HEK293T (cell line): ENCODE measurements around the gene CNTN6.

ENCODE experiments used
- ARNT ChIP-seq: fragments of 450-650 bp; IDR thresholded peaks from 2 replicates; pipeline ENCODE4 v1.6.1; 2017; ENCODE audit warnings: mild to moderate bottlenecking
- BHLHE40 ChIP-seq: fragments of 450-650 bp; IDR thresholded peaks from 2 replicates; pipeline ENCODE4 v1.6.1; 2016; ENCODE audit warnings: mild to moderate bottlenecking, moderate library complexity, borderline replicate concordance
- CTBP1 ChIP-seq: fragments of 450-650 bp; IDR thresholded peaks from 2 replicates; pipeline ENCODE4 v1.6.1; 2016; ENCODE audit warnings: borderline replicate concordance
- ELF4 ChIP-seq: fragments of 450-650 bp; IDR thresholded peaks from 2 replicates; pipeline ENCODE4 v1.6.1; 2017; ENCODE audit warnings: antibody characterized with exemption
- FOXA1 ChIP-seq: fragments of 450-650 bp; IDR thresholded peaks from 2 replicates; pipeline ENCODE4 v1.6.1; 2016; ENCODE audit warnings: mild to moderate bottlenecking
- FOXK2 ChIP-seq: fragments of 450-650 bp; IDR thresholded peaks from 2 replicates; pipeline ENCODE4 v1.6.1; 2016; ENCODE audit warnings: mild to moderate bottlenecking
- FOXM1 ChIP-seq: fragments of 450-650 bp; IDR thresholded peaks from 2 replicates; pipeline ENCODE4 v1.6.1; 2017; ENCODE audit warnings: mild to moderate bottlenecking, borderline replicate concordance
- HDGF ChIP-seq: fragments of 450-650 bp; IDR thresholded peaks from 2 replicates; pipeline ENCODE4 v1.6.1; 2017; ENCODE audit warnings: antibody characterized with exemption, borderline replicate concordance
- L3MBTL2 ChIP-seq: fragments of 450-650 bp; conservative IDR thresholded peaks from 2 replicates; pipeline ENCODE4 v1.6.1; 2016; ENCODE audit warnings: mild to moderate bottlenecking
- LEF1 ChIP-seq: fragments of 450-650 bp; IDR thresholded peaks from 2 replicates; pipeline ENCODE4 v1.6.1; 2017; ENCODE audit warnings: mild to moderate bottlenecking, borderline replicate concordance
- PKNOX1 ChIP-seq: fragments of 450-650 bp; IDR thresholded peaks from 2 replicates; pipeline ENCODE4 v1.6.1; 2016
- SP1 ChIP-seq: fragments of 450-650 bp; IDR thresholded peaks from 2 replicates; pipeline ENCODE4 v1.6.1; 2017
- TARDBP ChIP-seq: fragments of 450-650 bp; IDR thresholded peaks from 2 replicates; pipeline ENCODE4 v1.6.1; 2016

GRCh38 chr3:1191026-1191425, 98.2 kb downstream of the CNTN6 start:
- TF ChIP-seq FOXA1 = no peak
- TF ChIP-seq ELF4 = no peak
- no peak for TF ChIP-seq HDGF
- TF ChIP-seq FOXM1 = no peak
- TF ChIP-seq ARNT = no peak
- TF ChIP-seq BHLHE40 = no peak
- no peak for TF ChIP-seq CTBP1
- TF ChIP-seq L3MBTL2 = no peak
- TF ChIP-seq FOXK2 = no peak
- TF ChIP-seq PKNOX1 = no peak
- no peak for TF ChIP-seq SP1
- TF ChIP-seq TARDBP = no peak
- TF ChIP-seq LEF1 = no peak
